ENCODE data around the gene COPS2. TPM values are rescaled to one million over a fixed set of nuclear protein-coding genes. Genes with fewer than 3 reads are reported as not detected.

The COPS2 gene
- 65.2 and 100 TPM in 2 replicates for total RNA-seq

DNA sequence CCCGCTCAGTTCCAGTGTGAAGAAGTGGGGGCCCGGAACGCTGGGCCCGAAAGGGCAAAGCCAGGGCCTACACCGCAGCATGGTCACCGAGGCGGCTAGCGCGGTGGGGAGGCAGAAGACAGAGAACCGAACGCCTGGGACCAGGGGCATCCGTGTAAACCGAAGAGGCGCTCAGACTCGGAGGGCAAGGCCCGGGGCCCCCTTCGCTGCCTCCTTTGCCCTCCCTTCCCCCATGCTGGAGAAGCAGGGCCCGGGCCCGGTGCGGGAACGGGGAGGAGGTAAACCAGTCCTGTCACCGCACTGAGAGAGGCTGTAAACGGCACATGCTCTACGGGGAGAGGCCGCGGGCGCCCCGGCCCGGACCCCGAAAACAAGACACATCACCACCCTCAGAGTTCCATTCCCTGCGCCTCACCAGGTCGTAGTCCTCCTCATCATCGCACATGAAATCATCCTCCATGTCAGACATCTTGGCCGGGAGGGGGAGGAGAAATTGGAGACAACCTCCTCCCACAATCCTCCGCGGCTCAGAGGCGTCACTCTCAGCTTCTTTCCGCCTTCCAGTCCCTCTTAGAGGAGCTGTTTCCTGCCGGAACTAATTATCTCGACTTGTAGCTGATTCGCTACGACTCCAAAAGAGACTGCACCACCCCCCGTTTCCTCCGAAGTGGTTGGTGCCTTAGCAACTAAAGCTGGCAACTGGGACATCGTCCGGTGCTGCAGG is at the start of gene COPS2:
Gene COPS2 (minus strand): TSS at position 490 of the 724 bp plus-strand sequence. CDS start 21 bp downstream, at position 469.

DNA sequence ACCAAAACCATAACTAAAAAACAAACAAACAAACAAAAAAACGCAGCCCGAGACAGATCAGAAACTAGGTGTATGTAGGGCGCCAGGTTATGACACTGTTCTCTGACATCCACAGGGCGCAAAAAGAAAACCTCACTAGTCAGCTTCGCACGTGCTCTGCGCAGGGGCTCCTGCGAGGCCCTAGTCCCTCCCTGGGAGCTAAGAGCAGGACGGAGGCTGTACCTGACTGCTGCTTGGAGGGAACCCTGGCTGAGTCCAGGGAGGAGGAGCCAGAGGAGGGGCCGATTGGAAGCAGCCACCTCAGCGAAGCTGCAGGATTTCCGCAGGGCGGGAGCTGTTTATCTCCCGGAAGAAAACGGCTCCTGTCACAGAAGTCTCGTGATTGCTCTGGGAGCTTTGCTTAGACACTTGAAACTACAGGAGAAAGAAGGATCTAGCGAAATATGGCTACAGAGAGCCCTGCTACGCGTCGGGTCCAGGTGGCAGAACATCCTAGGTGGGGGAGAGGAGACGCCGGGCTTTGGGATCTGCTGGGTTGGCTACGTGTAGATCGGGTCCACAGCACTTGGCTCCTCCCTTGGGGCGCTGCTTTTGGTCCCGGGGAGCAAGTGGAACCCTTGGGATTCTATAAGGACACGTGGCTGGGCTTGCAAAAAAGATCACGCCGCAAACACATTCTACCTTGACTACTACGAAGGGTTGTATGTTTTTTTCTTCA is 14.6 kb upstream of the COPS2 start, which contains the start of gene GALK2:
Gene GALK2 (plus strand): TSS at position 368 of the 718 bp plus-strand sequence. CDS start 76 bp downstream, at position 444.

Other genes with a start within 250 kb of the COPS2 start
- gene SHC4, start 191.7 kb downstream of the COPS2 start, total RNA-seq = 2.0 and 3.0 TPM in 2 replicates
- gene SECISBP2L, start 109.2 kb downstream of the COPS2 start, total RNA-seq = 39.7 and 53.8 TPM in 2 replicates
- gene GALK2, start 14.6 kb upstream of the COPS2 start, total RNA-seq = 58.7 and 69.2 TPM in 2 replicates